HG03196 (cell line): ENCODE results near the gene MUC13.
"Not testable (repeated sequence)": the region's sequence is repeated elsewhere in the genome, so short reads cannot be mapped to it uniquely, and the experiment has no call there.

ENCODE experiments used
- ATAC-seq: cut with Tn5 transposase; IDR thresholded peaks from one replicate; pipeline ENCODE4 v1.9.1; 2021; ENCODE audit not compliant: unreplicated experiment

Gene MUC13, protein sequence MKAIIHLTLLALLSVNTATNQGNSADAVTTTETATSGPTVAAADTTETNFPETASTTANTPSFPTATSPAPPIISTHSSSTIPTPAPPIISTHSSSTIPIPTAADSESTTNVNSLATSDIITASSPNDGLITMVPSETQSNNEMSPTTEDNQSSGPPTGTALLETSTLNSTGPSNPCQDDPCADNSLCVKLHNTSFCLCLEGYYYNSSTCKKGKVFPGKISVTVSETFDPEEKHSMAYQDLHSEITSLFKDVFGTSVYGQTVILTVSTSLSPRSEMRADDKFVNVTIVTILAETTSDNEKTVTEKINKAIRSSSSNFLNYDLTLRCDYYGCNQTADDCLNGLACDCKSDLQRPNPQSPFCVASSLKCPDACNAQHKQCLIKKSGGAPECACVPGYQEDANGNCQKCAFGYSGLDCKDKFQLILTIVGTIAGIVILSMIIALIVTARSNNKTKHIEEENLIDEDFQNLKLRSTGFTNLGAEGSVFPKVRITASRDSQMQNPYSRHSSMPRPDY

DNA sequence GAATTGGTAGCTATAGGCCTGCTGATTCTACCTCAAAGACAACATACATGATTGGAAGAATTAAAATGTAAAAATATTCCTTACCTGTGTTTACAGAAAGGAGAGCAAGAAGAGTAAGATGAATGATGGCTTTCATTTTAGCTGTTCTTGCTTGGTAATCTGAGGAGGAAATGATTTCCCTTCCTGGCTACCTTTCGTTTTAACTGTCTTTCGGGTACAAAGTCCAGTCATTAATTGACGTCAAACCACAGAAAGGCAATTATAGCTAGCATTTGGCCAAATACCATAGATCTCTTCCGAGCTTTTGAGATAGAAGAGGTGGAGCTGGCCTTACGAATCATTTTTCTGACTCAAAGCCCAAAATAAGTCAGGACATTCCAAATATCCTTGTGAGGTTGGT, at the start of gene MUC13:
MUC13 (minus strand) TSS at position 175 of the 400 bp plus-strand sequence; CDS start at position 136, 39 bp downstream.
- no peak for ATAC-seq

DNA sequence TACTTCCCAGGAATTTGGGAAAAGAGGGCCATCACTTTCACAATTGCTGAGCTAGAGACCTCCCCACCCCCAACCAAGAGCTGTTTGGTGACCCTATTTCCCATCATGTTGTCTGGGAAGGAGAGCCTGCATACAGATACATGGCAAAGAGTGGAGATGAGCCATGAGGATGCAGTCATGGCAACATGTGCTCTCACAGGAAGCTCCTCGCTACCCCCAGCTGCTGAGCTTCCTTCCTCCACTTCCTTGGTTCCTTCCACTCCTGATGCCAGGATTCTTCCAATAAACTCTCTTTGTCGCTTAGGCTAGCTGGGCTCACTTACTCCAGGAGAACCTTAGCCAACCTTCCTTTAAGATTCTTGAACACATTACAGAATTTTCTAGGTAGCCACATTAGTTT, 48.3 kb upstream of the MUC13 start:
- ATAC-seq: no peak

DNA sequence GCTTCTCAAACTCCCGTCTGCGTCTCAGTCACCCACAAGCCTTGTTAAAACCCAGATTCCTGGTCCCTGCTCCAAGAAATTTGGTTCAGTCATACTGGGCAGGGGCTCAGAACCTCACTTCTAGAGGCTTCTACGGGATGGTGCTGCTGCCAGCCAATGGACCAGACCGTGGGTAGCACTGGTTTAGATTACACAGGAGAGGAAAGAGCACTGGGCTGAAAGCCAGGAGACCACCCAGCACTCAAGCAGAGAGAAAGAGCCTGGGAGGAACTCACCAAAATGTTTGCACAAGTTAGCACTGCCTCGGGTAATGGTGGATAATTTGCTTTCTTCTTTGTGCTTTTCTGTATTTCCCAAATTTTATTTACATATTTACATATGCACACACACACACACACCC, 46.9 kb upstream of the MUC13 start:
- ATAC-seq: no peak

DNA sequence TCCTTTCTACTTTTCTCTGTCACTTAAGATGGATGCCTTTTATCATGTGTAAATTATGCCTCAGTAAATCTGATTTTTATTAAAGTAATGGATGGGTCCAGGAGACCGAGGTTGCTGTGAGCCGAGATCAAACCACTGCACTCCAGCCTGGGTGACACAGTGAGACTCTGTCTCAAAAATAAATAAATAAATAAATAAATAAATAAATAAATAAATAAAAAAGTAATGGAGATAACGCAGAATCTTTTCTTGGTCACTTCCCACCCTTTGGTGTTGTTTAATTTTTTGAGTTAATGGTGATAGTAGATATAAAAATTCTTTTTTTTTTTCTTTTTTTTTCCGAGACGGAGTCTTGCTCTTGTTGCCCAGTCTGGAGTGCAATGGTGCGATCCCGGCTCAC, 44.1 kb upstream of the MUC13 start:
- no peak for ATAC-seq

DNA sequence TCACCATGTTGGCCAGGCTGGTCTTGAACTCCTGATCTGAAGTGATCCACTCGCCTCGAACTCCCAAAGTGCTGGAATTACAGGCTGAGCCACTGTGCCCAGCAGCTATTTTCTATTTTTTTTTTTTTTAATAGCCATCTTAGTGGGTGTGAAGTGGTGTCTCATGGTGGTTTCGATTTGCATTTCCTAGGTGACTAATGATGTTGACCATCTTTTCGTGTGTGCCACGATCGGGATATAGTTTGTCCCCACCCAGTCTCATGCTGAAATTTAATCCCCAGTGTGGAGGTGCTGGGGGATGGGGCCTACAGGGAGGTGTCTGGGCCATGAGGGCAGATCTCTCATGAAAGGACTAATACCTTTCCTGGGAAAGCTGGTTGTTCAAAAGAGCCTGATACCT, 41.8 kb upstream of the MUC13 start:
- no peak for ATAC-seq

DNA sequence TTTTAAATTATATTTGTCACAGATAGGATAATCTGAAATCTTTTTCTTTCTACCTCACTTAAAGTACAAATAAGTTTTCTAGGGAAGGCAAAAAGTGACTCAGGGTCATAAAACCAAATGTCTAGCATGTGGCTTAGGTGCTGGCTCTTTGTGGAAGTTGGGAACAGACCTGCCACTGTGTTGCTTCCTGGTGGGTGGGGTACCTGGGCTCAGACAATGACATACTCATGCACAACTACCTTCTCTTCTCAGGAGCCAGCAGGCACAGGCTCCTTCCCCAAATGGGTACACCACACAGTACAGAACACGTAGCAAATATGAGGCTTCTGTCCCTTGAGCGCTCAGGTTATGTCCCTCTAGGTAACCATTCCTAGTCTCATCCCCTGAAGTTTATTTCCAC, 40.1 kb upstream of the MUC13 start:
- no peak for ATAC-seq

DNA sequence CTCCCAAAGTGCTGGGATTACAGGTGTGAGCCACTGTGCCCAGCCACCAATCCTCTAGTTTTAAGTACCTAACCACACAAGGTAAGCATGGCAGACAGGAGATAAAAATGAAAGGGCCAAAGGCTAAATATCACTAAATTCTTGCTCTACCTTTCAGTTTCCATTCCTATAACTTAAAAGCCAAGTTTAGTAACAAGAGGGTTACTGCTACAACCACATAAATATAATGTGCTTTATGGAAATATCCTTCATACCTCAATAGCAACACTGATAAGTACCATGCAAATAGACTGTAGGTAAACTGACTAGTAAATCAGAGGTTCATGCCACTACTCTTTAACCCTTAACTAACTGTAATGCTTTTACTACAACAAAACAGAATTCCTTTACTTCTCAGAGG, 38.7 kb upstream of the MUC13 start:
- no peak for ATAC-seq

DNA sequence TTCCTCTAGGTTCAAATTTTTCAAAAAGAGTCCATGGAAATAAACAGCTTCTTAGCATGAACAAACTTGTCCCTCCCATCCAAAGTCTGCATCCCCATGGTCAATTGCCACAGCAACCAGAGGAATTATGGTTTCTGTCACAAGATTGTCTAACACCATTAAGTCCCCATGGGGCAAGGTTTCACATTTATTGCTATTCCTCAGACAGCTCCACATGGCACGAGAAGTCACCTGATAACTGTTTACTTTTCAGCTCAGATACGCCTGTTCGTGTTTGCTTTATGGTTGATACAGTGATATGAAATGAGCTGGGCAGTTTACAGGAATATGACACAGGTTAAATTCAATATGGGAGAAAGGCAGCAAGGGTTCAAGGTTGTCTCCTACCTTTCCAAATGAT, 37.9 kb upstream of the MUC13 start:
- ATAC-seq: no peak

DNA sequence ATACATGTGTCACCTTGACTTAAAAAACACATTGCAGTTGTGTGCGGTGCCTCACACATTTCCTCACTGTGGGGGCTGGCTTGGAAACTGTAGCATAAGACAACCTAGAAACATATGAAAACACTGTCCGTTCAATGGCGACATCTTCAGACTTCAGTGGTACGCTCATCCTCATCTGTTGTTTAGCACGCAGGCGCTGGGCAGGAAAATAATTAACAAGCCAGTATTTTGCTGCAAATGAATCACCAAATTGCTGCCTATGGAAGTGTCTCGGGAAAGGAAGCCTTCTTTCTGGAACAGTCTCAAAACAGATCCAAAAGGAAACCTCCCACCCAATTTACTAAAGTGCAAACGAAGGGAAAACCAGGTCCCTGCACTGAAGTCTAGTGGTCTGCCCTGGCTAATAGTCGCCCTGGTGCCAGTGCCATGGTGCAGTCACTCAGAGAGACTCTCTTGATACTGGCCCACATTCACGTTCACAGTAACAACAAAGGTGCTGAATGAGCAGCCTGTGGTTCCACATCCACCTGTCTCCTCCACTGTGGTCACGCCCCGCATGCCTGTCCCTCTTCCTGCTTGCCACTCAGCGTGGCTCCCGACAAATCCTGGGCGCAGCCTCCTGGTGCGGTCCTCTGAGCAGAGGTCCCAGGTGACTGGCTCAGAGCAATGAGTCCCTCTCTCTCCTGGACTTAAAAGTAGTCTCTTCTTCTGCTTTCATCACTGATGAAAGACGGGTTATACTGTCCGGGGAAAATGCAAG, 35.6 kb upstream of the MUC13 start:
- ATAC-seq: no peak

DNA sequence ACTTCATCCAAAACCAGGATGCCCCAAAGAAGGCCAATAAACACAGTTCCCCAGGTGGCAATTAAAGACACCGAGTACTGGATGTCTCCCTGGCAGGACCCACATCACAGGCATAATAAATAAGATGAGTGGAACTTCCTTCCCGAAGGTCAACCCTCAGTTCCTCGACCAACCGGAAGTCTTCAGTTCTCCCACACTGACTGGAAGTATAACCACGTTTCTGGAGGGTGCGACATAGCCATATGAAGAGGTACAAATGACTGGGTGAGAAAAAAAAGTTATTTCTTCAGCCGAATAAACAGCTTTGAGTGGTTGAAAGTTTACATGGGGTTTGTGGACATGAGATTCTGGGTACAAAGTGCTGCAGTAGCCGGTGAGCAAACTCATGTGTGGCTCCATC, 34.6 kb upstream of the MUC13 start:
- no peak for ATAC-seq

DNA sequence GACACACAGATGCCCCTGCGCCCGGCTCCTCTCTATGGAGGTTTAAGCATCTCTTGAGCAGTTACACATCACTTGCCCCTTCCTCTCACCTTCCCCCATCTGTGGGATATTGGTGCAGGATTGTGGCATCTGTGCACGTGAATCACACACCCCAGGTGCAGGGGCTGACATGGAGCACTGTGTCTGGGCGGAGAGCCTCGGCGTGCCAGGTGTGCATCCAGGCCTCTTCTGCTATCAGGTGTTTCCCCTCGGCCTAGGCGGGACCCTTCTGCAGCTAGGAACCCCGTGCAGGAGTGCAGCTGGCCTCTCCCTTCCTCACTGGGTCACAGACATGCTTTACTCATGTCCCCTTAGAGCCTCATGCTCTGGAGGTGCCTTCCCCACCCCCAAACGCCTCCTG, 33.4 kb upstream of the MUC13 start:
- no peak for ATAC-seq

DNA sequence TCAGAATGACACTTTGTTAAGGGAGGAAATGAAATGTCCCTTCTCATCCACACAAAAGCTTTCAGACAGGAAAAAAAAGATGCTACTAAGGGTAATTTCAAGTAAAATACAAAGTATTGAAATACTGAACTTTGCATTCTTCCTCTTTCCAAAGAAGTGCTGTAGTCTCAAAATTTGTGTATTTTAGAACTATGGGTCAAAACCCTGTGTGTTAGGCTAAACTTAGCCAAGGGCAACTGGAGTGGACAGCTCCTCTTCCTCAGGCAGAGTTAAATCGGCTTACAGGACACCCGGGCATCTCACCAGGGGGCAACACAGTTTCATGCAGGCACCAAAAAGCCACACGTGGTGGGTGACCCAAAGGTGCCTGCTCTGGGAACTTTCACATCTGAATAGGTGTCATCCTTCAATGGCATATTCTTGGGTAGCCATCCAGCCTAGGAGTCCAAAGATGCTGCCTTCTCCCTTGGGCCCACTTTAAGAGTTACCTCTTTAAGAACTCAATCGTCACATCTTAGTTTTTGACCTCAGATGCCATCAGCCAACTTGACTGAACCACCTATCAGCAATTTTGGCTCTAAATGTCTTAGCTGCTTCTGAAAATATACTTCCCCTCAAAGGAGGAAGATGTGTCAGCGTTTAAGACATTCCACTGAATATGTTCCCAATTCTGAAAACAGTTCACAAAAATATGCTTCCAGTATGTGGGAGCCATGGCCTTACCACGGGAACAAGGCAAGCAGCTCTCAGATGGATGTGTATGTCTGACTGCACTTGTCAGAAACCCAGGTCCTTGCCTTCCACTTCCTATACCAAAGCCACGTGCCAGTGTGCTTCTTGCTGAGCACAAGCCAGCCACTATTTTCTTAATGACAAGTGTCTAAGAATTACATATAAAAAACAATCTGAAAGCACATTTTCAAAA, 32.2 kb upstream of the MUC13 start:
- no peak for ATAC-seq

DNA sequence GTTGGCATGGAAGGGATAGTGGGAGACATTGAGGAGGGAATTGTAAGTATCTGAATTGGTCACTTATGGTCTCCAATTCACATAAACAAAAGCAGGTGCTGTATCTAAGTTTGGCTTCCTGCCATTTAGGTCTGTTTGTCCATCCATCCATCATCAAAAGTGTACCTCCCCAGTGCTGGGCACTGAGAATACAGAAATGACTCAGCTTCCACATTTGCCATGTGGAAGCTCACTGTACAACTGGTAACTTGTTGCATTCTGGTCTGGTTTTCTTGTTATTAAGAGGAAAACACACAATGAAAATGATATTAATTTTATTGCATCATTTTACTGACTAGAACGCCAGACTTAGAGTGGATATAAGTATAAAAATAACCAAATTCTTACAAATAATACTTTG, 30.9 kb upstream of the MUC13 start:
- no peak for ATAC-seq

DNA sequence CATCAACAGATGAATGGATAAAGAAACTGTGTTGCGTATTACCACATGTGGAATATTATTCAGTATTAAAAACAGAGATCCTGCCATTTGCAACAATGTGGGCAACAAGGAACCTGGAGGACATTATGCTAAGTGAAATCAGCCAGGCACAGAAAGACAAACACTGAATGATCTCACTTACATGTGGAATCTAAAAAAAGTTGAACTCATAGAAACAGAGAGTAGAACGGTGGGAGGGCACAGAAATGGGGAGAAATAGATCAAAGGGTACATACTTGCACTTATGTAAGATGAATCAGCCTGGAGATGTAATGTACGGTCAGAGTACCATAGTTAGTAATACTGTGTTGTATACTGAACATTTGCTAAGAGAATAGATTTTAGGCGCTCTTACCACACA, 29.8 kb upstream of the MUC13 start:
- ATAC-seq: no peak

DNA sequence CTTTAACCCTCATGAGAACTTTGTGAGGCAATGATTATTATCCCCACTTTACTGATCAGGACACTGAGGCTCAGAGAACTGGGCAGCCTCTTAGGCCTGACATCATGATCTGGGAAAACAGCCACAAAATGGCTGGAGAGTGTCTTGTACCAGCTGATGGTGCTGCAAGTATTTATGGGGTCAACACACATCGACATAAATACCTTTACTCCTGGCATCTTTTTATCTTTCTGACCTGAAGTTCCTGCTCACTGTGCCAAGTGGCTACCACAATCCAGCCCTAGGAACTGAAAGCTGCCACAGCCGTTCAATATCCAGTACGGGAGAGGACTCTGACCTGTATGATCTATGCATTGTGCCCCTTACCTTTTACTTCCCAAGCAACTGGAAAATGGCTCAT, 29.2 kb upstream of the MUC13 start:
- ATAC-seq: no peak

DNA sequence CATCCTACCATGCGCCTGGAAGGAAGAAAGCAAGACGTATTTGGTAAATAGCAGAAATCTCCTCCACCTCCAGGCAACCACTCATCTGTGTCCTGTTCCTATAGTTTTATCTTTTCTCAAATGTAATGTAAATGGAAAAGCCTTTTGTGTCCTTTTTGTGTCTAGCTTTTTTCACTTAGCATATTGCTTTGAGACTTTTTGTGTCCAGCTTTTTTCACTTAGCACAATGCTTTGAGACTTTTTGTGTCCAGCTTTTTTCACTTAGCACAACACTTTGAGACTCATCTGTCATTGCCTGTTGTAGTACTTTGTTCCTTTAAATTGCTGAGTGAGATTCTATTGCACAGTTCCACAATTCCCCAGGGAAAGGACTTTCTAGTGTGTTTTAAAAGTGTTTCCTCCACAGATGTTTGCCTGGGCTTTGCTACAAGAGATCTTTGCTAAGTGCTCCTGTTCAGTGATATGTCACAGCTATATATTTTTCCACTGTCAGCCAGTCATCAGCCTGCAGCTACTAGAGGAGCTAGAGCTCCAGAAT, 27.9 kb upstream of the MUC13 start:
- ATAC-seq: no peak

DNA sequence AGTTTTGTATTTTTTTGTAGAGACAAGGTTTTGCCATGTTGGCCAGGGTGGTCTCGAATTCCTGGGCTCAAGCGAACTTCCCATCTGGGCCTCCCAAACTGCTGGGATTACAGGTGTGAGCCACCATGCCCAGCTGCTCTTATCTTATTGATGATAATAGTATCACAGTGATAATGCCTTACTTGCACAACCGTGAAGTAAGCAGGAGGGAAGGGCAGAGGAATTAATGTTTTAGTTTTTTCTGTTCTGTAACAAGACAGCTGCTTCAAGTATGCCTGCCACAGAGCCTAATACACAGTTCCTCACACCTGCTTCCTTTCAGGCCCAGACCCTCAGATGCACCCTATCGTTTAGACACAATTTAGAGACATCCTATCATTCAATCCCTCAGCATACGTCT, 26.1 kb upstream of the MUC13 start:
- ATAC-seq: no peak

DNA sequence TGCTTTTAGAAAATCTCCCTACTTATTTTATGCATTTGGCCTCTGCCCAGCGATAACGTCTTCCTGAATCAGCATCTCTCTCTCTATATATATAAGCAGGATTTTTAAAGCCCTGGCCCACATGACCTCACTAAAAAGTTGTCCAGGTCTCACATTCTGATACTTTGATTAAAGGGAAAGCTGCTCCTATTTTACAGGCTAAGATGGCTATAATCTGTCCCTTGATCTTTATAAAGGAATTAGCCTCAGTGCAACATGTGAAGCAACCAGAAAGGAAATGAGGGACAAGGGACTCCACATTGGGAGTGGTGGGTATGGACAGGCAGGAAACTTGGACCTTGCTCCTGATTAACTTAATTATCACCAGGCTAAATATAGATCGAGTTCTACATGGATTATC, 25.6 kb upstream of the MUC13 start:
- no peak for ATAC-seq

DNA sequence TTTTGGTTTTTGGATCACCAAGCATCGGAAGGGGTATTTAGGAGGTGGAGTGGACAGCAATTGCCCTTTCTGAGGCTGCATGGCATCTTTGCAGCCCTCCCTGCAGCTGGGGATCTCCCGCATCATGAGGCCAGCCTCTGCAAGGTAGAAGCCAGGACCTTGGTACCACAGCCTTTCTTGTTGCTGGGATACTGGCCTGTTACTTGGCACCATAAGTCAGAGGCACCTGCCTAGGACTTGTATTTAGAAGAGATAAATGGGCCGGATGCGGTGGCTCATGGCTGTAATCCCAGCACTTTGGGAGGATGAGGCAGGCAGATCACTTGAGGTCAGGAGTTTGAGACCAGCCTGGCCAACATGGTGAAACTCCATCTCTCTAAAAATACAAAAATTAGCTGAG, 23.4 kb upstream of the MUC13 start:
- ATAC-seq: not testable (repeated sequence)

DNA sequence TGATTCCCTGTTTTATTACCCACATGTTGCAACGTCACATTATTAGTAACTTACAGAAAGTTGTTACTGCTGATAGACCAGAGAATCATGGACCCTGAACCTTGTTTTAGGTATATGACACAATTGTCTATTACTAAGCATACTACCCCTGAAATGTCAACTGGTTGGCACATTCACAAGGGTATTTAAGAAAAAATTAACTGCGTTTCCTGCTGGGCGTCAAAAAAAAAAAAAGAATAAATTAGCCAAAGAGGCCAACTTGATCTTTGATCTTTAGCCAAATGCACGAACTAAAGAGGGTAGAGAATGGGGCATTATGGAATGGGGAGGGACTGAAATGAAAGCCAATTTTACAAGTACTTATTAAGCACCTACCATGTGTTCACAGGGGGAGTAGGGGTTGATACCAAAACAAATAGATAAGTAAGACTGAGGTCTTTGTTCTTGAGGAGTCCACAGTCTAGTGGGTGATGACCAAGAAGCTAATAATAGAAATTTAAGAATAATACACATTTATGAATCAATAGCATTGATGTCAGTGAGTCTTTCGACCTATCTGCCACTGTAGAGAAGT, 17.8 kb upstream of the MUC13 start:
- no peak for ATAC-seq
